ENCODE measurements around the gene FAM114A1.

The FAM114A1 gene

GRCh38 chr4:38823766-38824165 is 43.8 kb upstream of the FAM114A1 start:
- in situ Hi-C loops (cut with MboI; ENCODE audit: low sequenced_read_pairs, unreplicated experiment): no loop called here
- DNase-seq (ENCODE audit: low spot score): no peak
- TF ChIP-seq CTCF (IDR thresholded peaks at IDR 0.05; ENCODE audit: borderline replicate concordance, control extremely low read depth, extremely low read depth, insufficient read depth, missing control alignments): no peak

- TF ChIP-seq CTCF (IDR thresholded peaks at IDR 0.05; ENCODE audit: borderline replicate concordance, control extremely low read depth, extremely low read depth, insufficient read depth, missing control alignments): no peak
- no peak for DNase-seq (ENCODE audit: low spot score)
- in situ Hi-C loops (cut with MboI; ENCODE audit: low sequenced_read_pairs, unreplicated experiment): no loop called here
These were observed 38.4 kb upstream of the FAM114A1 start for GRCh38 chr4:38829237-38829636.

GRCh38 chr4:38831653-38832052 is 36.0 kb upstream of the FAM114A1 start:
- no peak for DNase-seq (ENCODE audit: low spot score)
- no peak for TF ChIP-seq CTCF (IDR thresholded peaks at IDR 0.05; ENCODE audit: borderline replicate concordance, control extremely low read depth, extremely low read depth, insufficient read depth, missing control alignments)
- in situ Hi-C loops (cut with MboI; ENCODE audit: low sequenced_read_pairs, unreplicated experiment): no loop called here

GRCh38 chr4:38832206-38832605 is 35.4 kb upstream of the FAM114A1 start:
- no peak for DNase-seq (ENCODE audit: low spot score)
- in situ Hi-C loops (cut with MboI; ENCODE audit: low sequenced_read_pairs, unreplicated experiment): no loop called here
- no peak for TF ChIP-seq CTCF (IDR thresholded peaks at IDR 0.05; ENCODE audit: borderline replicate concordance, control extremely low read depth, extremely low read depth, insufficient read depth, missing control alignments)

DNA sequence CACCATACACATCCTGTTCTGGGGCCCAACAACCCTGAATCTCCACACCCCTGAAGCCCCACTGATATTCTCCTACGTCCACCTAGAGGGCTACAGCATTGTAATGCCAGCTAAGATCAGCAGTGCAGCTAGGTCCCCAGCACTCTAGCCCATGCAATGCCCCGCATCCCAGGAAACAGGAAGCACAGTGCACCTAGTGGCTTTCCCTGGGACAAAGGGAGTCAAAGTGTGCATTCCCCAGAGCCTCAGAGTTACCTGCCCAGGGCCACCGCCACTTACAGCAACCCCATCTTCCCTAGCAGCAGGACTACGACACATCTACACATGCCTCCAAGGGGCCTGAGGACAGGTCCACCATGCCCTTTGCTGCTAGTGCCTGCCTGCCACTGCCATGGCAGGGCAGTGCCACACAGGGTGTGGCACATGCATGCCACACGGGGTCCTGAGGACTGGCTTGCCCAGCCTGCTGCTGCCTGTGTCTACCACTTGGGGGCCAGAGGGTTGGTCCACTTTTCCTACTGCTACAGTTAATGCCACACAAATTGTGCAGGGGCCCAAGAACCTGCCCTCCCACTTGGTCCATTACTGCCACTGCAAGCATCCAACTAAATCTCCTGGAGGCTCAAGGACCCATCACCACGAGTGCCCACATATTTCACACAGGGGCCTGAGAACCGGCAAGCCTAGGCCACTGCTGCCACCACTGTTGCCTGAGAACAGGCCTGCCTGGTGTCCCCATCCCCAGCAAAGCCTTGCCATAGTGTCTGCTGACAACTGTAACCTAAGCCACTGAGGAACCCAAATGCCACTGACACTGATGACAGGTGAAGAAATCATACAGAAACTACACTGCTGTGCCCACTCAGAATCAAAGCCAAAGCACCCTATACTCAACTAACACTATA is 34.7 kb upstream of the FAM114A1 start:
- TF ChIP-seq CTCF (IDR thresholded peaks at IDR 0.05; ENCODE audit: borderline replicate concordance, control extremely low read depth, extremely low read depth, insufficient read depth, missing control alignments): no peak
- DNase-seq (ENCODE audit: low spot score): no peak
- in situ Hi-C loops (cut with MboI; ENCODE audit: low sequenced_read_pairs, unreplicated experiment): no loop called here

DNA sequence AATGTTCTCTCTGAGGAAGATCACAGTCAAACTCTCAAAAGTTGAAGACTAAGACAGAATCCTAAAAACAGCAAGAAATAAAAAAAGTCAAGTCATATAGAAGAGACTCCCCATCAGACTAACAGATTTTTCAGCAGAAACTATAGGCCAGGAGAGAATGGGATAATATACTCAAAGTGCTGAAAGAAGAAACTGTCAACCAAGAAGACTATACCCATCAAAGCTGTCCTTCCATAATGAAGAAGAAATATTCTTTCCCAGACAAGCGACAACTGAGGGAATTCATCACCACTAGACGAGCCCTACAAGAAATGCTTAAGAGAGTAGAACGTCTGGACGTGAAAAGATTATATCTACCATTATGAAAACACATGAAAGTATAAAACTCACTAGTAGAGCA is 33.0 kb upstream of the FAM114A1 start:
- no peak for DNase-seq (ENCODE audit: low spot score)
- no peak for TF ChIP-seq CTCF (IDR thresholded peaks at IDR 0.05; ENCODE audit: borderline replicate concordance, control extremely low read depth, extremely low read depth, insufficient read depth, missing control alignments)
- in situ Hi-C loops (cut with MboI; ENCODE audit: low sequenced_read_pairs, unreplicated experiment): no loop called here
